GM19240 (cell line): ENCODE data around the gene CCR9.
A peak's percentile ranks its signal among the peaks of the same experiment; 100 is the strongest.
"Not testable (repeated sequence)": the region's sequence is repeated elsewhere in the genome, so short reads cannot be mapped to it uniquely, and the experiment has no call there.

ENCODE experiments used
- DNase-seq: peaks from one replicate; pipeline ENCODE4 v3.0.0; 2011; ENCODE audit warnings: low spot score; ENCODE audit not compliant: insufficient read length

Gene CCR9, protein sequence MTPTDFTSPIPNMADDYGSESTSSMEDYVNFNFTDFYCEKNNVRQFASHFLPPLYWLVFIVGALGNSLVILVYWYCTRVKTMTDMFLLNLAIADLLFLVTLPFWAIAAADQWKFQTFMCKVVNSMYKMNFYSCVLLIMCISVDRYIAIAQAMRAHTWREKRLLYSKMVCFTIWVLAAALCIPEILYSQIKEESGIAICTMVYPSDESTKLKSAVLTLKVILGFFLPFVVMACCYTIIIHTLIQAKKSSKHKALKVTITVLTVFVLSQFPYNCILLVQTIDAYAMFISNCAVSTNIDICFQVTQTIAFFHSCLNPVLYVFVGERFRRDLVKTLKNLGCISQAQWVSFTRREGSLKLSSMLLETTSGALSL

DNA sequence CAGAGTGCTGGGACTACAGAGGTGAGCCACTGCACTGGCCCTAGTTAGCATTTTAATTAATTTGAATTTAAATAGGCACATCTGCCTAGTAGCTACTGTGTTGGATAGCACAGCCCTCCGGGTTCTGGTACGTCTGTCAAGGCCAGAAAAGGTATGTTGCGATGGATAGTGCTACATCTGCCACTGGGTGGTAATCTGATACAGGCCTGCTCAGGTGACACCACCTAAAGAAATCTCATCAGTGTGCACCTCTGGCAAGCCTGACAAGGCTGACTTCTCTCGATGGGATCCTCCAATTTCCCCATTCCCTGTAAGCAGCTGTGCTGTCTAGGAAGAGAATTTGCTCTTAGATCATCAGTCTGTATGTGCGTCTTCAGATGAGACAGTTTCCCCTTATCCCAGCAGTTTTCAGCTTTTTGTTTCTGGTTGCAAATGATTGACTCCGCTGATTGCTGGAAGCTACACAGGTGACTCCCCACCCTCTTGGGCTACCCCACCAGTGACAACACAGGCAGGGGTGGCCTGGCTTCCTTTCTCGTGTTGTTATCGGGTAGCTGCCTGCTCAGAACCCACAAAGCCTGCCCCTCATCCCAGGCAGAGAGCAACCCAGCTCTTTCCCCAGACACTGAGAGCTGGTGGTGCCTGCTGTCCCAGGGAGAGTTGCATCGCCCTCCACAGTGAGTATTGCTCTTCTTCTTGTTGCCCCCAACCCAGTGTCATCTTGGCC is at the start of gene CCR9:
Gene CCR9, plus strand, starts transcription at position 565 of the 727 bp plus-strand sequence. CDS start 8,391 bp downstream, outside the sequence.
- no peak for DNase-seq

DNA sequence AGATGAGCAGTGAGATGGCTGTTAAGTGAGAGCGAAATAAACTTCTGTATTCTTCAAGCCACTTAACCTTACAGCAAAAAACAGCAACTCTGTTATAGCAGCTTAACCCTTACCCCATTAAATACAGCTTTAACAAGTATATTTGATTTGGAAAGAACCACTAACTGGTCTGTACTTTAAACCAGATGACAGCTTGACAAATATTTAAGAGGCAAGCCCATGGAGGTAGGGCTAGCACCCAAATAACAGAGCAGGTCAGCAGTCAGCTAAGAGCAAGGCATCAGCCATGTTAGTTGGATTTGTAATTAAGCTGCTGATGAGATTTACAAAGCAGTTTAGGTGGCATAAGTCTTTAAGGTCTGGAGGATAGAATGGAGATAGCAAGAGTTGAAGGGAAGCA is 47.9 kb upstream of the CCR9 start:
- DNase-seq: no peak

DNA sequence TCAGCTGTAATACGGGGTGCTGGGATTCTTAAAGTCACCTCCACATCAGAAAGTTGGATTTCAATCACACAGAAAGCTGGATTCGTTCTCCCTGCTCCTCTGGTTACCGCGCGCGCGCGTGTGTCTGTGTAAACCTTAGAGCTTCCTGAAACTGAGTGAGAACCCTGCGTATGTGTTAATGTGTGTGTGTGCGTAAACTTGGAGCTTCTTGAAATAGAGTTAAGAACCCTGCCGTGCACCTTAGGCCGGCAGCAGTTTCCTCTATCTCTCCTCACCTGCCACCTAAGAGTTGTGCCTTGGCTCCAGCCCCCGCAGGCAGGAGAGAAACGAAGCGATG is 45.0 kb upstream of the CCR9 start:
- DNase-seq: peak; percentile 12

DNA sequence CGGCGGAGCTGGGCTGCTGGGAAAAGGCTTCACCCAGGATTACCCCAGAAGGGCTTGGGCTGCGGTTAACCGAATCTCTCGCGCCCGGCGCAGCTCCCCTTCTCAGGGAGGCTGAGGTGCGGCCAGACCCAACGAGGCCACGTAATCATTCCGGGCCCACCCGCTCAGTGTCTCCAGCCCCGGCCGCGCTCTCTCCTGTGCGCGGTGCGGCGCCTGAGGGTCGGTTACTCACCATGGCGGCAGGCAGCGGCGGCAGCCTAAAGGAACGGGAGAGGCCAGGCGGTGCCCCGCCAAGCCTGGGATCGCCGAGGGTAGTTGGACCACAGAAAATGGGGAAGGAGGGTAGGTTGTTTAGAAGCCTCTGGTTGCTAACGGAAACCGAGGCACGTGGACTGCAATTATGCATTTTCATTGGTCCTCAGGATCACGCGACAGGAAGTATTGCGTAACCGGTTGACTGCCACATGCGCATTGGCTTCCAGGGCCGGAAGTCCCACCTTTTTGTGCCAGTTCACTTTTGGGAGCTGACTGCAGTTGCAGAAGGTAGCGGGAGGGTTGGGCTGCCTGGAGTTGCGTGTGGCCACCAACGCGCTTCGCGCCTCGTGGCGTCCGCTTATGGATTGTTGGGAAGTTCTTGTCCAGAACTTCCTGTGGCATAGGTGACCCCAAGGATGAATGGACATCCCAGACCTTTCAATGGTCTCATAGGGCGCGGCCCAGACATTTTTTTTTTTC is 44.4 kb upstream of the CCR9 start, which contains the start of gene LZTFL1:
Gene LZTFL1, minus strand, starts transcription at position 363 of the 735 bp plus-strand sequence. Its CDS starts 128 bp downstream, at position 235.
- DNase-seq: peak; percentile 61

DNA sequence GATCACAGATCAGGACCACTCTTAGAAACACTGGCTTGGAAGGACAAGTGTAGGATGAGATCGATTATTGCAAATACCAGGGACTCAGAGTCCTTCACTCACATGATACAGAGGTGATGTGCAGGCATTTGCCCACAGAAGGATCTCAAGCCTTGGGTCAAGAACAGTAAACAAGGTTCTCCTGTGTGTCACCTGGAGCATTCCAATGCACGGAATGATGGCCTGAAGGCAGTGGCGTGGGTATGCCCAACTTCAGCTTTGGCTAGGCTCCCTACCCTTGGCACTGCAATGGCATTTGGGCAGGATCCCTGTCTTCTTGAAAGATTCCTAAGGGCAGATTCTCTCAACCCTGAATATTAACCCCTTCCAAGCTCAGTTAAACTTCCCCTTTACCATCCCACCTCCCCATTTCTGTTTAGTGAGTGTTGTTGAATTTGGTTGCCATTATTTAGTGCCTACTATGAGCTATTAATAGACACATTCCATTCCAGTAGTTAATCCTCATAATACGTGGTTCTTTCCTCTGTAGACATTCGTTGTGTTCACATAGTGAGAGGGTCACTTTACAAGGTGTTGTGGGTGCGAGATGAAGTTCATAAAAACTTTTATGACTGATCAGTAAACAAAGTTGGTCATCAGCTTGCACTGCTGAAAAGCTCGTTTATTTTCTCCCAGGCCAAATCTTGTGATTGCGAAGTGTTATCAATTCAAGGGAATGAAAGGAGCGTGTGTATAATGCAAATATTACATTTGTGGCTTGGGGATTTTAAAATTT is 43.3 kb upstream of the CCR9 start:
- no peak for DNase-seq

DNA sequence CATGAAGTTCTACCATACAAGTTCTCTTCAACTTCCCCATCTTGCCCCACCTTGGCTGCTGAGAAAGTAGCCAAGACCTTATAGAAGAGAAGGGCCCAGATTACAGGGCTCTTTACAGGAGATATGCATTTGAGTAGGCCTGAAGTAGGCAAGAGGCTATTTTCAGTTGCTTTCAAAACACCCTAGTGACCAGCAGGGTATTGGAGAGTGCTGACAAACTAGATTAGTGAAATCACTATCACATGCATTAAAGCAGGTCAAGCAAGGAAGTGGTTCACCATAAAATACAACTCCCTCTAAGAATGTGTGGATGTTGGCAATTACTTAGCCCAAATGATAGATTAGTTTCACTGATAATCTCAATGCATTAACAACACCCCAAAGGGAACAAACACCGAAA is 41.7 kb upstream of the CCR9 start:
- no peak for DNase-seq

DNA sequence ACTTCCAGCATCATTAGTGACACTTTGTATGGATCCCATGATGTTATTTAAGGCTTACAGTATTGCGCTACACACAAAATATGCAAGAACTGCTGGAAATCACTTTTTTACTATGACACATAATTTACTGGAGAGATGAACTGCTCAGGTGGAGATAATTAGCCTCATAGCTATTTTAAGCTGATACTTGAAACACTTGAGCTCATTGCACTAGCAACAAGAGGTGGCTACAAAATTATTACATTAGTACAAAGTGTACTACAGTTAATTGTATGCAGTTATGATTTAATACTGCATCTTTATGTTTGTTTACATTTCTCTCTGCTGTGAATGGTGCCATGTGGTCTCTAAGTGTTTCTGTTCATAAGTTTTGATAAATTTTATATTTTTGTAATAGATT is 38.0 kb upstream of the CCR9 start:
- no peak for DNase-seq

DNA sequence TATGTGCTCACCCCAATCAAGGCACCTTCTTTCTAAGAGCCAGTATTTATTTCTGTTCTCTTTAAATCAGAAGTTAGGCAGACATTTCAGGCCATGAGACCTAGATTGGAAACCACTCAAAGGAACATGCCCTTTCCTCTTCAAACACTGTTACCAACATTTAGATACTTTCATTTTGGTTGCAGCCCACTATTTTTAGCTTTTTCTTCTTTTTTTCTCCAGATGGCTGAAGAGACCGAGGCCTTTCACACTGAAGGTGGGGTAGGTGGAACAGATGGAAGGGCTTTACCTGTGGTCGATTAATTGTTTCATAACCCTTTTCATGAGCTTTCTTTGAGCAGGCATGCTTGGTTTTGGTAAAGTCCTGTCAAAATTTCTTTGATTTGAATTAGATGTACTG is 33.5 kb upstream of the CCR9 start:
- DNase-seq: no peak

DNA sequence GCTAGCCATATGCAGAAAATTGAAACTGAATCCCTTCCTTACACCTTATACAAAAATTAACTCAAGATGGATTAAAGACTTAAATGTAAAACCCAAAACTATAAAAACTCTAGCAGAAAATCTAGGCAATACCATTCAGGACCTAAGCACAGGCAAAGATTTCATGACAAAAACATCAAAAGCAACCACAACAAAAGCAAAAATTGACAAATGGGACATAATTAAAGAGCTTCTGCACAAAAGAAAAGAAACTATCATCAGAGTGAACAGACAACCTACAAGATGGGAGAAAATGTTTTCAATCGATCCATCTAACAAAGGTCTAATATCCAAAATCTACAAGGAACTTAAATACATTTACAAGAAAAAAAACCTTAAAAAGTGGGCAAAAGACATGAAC is 30.0 kb upstream of the CCR9 start:
- not testable (repeated sequence) for DNase-seq

DNA sequence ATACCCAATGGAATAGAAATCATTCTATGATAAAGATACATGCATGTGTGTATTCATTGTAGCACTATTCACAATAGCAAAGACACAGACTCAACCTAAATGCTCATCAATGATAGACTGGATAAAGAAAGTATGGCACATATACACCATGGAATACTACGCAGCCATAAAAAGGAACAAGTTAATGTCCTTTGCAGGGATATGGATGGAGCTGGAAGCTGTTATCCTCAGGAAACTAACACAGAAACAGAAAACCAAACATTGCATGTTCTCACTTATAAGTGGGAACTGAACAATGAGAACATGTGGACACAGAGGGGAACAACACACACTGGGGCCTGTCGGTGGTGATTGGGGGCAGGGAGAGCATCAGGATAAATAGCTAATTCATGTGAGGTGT is 29.3 kb upstream of the CCR9 start:
- not testable (repeated sequence) for DNase-seq

DNA sequence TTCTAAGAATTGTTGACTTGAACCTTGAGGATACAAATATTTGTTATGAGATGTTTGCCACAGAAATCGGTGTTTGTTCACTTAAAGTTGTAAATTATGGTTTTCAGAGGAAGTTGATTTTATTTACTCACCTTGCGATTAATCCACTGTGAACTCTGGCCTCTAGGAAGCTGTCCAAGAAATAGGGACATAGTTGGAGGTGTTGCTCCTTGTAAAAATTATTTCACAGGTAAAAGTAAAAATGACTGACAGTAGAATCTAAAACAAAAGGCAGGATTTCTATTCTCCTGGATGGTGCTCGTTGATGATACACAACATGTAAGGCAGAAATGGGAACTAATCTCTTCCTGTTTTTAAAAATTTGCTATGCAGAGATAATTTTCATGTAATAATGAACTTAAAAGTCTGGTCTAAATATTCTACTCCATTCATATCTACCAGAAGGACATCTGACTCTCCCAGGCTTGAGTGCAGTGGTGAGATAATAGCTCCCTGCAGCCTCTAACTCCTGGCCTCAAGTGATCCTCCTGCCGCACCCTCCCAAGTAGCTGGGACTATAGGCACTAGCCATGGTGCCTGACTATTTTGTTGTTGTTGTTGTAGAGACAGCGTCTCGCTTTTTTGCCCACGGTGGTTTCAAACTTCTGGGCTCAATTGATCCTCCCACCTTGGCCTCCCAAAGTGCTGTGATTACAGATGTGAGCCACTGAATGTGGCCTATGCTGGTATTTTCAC is 27.4 kb upstream of the CCR9 start:
- no peak for DNase-seq

DNA sequence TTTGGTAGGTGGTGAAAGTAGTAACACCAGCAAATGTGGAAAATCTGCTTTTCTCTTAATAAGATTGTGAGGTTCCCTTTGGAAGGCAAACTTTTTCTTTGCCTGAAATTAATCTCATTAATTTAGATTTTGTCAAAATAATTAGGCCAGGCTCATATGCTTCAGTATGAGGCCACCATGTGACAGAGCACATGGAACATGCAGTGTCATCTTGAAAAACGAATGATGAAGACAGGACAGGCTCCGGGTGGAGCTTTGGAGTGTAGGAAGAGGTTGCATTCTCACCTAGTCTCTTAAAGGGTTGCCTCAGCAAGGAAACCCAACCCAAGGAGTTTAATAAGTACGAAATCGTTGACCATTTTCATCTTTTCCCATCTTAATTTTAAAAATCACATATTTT is 25.9 kb upstream of the CCR9 start:
- DNase-seq: no peak

DNA sequence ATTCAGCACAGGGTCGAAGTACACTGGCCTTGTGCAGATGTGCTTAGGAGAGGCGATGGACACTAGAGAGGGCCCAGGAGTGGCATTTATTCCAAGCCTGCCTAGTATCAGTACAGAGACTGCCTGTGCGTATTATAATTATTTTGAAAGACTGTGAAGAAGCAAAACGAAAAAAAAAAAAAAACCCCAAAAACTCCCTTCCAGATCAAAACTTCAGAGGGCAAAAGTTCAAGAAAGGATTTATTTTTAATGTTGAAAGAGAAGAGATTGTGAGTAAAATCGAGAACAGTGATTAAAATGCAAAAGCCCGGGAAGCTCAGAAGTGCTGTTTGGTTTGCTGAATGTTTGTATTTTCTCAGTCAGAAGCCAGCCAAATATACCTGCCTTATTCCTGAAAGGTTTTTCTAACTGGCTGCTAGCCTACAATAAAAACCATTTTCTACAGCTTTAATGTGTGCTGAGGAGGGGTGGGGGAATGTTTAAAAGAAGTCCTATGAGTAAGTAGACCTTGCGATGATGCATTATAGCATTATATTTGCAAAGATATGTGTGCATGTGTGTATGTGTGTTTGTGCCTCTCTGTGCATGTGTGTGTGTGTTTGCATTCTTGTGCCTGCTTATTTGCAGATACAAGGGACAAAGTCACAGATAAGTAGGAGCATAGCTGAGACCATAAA is 25.2 kb upstream of the CCR9 start:
- no peak for DNase-seq

DNA sequence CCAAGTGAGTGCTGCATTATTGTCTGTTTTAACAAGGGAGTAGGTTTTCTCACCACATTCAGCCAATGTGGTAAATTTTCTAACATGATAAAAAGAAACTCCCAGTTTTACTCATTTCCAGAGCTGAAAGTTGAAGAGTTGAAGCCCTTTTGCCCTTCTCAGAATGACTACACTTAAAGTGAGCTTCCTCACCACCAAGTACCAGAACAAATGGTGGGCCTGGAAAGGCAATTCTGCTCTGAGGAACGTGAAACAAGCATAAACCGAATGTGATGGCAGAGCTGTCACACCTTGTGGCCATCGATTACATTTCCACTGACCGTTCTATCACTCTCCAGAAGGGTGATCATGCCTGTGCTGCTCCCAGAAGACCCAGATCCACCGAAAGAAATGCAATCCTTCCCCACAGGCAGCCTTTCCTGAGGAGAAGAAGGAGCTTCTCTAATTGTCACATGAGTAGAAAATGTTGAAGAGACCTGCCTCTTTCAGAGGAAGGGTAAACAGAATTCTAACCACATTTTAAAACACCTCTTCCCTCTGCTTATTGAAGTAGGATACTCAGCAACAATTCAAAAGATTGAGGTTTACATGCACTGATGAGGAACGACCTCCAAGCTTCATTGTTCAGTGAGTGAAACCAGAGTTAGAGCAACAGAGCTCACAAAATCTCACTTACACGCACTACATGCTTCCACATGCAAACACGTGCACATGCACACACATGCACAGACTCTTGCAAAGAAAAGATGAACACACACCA is 21.4 kb upstream of the CCR9 start:
- DNase-seq: no peak

DNA sequence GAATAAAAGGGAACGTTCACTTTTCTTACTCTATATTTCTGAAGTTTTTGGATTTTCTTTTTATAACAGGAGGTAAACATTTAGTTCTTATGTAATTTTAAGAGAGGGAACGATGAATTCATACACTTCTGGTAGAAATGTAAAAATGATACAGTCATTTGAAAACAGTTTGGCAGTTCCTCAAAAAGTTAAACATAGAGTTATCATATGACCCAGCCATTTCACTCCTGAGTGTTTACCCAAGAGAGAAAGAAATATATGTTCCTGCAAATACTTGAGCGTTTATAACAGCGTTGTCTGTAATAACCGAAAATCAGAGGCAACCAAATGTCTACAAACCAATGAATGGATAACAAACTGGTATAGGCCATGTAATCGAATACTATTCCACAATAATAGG is 20.8 kb upstream of the CCR9 start:
- no peak for DNase-seq

DNA sequence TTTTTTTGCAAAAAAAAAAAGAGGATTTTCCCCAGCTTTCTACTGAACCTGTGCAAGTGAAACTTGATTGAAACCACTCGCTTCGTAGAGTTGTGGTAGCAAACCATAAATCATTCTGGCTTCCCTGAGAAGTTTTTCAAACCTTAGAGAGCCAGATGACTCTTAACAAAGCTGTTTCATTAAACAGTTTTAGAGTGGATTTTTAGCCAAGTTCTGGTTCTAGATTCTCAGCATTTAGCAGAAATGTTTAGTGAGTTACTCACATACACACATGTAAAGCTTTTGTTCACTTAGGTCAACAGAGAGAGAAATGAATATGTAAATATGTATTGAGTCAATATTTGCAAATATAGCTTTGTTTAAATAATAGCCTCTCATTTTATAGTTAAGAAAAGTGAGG is 18.1 kb upstream of the CCR9 start:
- no peak for DNase-seq

DNA sequence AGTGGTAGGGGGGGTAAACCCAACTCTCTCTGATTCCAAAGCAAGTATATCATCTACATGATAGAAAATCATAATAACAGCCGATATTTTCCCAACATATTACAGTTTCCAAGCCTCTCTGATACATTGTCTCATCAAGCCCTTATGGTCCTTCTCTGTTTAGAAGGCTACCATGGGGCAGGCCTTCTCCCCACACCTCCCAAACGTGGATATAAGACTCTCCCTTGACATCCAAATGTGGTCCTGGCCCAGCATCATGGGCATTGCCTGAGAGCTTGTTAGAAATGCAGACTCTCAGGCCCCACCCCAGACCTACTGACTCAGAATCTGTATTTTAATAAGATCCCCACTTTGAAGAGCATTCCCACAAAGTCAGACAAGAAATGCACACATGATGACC is 17.7 kb upstream of the CCR9 start:
- no peak for DNase-seq

DNA sequence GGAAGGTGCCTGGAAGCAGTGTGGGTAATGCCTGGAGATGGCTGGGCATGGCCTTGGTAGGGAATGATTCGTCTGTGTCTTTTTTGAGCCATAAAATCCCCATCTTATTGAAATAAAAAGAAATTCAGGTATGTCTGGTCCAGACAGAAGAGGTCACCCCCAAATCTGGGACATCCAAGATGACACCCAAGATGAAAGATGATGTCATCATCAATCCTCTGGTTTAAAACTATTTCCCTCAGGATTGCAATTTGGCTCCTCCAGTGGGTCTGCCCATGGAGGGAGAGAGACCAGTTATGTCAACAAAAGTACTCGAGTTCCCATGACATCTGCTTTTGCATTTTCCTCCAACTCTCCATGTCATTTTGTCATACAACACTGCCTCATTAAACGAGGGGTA is 16.7 kb upstream of the CCR9 start:
- DNase-seq: no peak

DNA sequence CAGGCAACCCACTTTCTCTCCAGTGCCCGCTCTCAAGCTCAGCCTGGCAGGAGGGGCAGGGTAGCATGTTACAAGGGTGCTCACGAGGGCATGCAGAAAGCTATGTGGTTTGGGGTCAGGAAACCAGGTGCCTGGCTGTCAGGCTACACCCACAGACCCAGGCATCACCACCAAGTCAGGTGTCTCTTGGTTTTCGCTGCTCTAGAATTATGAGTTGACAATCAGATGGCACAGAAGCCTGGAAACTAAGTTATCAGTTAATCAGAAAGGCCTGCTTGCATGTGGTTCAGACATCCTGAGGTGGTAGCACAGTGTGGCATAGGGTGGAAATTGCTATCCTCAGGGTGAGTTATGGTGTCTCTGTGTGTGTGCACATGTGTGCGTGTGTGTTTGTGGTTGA is 16.2 kb upstream of the CCR9 start:
- DNase-seq: no peak

DNA sequence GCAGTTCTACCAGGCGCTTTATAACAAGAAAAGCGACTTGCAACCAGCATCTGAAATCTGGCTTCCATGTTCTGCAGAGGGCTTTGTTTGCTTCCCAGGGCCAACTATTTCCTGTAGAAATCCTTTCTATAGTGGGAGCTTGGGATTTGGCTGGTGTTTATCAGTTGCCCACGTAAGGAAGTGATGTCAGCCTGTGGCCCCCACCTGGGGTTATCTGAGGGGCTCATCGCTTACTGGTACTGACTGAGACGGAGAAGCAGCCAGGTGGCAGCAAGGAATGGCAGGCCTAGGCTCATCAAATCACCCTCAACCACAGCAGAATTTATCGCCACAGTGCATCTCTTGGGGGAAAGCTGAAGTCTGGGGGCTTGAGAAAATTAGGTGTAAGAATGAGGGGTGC is 14.6 kb upstream of the CCR9 start:
- no peak for DNase-seq
